ENCODE results near the gene MEN1.

The MEN1 gene

DNA sequence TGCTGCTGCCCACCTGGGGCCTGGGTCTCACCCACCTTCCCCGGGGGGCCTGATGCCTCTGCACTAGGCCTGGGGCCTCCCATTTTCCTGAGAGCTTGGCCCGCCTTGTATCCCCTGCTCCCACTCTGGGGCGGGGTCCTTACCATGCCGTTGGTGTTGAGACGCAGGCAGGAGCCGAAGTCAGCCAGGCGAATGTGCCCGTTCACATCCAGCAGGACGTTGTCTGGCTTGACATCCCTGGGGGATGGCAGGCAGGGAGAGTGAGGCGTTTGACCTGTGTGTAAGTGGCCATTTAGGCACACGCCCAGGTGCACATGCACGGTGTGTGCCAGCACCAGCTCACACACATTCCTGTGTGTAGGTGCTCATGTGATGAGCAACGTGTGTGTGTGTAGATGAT, 29.0 kb upstream of the MEN1 start:
- Mint-ChIP-seq H3K9me3 (no peaks in the 10 kb centered on the region), H3K36me3 (no peaks in the 10 kb centered on the region), H3K27ac (no peak overlapping the region), H3K27me3 (no peaks in the 10 kb centered on the region), H3K4me3 (no peak overlapping the region), H3K4me1 (peaks cover 20% of the 10 kb centered on the region)
- no peak for ATAC-seq

DNA sequence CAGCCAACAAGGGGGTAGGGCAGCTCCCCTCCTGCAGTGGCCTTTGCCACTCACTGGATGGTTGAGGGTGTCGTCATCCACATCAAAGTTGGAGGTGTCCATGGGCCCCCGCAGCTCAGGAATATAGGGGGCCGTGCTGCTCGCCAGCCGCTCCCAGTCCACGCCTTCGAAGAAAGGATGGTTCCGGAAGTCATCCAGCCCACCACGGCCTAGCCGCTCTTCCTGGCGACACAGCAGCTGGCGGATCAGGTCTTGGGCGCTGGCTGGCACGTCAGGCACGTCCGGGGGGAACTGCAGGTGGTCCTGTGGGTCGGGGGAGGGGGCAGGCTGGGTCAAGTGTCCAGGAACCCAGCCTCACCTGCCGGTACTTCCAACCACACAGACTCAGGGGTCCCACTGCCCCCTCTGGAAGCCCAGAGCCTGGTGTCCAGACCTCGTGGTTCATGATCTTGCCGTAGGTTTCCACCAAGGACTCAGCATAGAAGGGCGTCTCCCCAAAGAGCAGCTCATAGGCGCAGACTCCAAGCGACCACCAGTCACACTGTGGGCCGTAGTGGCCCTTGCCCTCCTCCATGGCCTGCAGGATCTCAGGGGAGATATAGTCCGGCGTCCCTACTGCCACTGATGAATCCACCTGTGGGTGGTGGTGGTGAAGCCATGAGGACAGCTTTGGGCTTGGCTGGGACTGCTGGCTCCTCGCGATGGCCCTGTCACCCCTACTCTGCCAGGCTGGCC, 28.4 kb upstream of the MEN1 start:
- H3K27ac Mint-ChIP-seq = no peak overlapping the region
- no peak for ATAC-seq
- H3K36me3 Mint-ChIP-seq = no peaks in the 10 kb centered on the region
- H3K9me3 Mint-ChIP-seq = no peaks in the 10 kb centered on the region
- H3K4me3 Mint-ChIP-seq = no peak overlapping the region
- H3K27me3 Mint-ChIP-seq = no peaks in the 10 kb centered on the region
- H3K4me1 Mint-ChIP-seq = peaks cover 15% of the 10 kb centered on the region

DNA sequence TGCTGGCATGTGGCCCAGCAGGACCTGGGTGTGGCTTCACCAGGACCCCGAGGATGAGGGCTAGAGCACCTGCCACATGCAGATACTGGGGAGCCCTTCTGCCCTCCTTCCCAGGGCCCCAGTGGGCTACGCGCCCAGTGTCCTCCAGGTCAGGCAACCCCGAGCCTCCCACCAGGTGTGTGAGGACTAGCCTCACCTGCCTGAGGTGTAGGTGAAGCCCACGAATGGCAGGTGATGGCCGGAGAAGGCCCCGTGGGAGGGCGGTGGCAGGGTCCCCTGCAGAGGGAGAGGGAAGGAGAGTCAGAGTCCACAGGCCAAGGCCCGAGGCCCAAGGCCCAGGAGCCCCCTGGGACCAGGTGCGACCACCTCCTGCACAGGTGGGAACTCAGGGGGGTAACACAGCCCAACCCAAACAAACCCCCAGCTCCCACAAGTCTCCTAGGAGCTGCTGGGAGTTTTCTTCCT, 27.6 kb upstream of the MEN1 start:
- H3K27ac Mint-ChIP-seq = no peak overlapping the region
- no peak for ATAC-seq
- no peaks in the 10 kb centered on the region for H3K36me3 Mint-ChIP-seq
- peaks cover 7% of the 10 kb centered on the region for H3K4me1 Mint-ChIP-seq
- H3K27me3 Mint-ChIP-seq = no peaks in the 10 kb centered on the region
- no peaks in the 10 kb centered on the region for H3K9me3 Mint-ChIP-seq
- H3K4me3 Mint-ChIP-seq = no peak overlapping the region

DNA sequence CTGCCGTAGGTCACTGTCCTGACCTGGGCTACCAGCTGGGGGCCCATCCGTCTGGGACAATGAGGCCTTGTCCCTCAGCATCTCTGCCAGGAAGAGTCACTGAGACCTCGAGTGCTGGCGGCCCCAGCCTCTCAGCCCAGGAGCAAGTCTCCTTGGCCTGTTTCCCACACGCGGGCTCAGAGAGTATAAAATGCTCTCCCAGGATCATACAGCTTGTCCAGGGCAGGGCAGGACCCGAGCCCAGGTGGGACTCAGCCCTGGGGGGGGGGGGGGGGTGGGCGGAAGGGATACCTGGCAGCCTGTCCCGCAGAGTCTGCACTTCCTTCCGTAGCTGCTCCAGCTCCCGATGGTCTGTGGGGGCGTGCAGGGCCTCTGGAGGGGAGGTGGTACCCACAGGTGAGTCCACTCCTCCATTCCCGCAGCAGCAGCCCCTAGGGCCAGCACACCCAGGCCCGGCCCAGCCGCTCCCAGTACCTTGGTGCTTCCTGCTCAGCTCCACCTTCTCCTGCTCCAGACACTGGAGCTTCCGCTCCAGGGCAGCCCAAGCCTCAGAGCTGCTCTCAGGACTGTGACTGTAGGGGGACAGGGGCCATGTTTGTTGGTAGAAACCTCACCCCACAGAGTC, 26.2 kb upstream of the MEN1 start:
- Mint-ChIP-seq H3K27ac (no peak overlapping the region), H3K36me3 (peaks cover 6% of the 10 kb centered on the region), H3K27me3 (no peaks in the 10 kb centered on the region), H3K4me1 (peaks cover 5% of the 10 kb centered on the region), H3K4me3 (no peak overlapping the region), H3K9me3 (no peaks in the 10 kb centered on the region)
- ATAC-seq = no peak

DNA sequence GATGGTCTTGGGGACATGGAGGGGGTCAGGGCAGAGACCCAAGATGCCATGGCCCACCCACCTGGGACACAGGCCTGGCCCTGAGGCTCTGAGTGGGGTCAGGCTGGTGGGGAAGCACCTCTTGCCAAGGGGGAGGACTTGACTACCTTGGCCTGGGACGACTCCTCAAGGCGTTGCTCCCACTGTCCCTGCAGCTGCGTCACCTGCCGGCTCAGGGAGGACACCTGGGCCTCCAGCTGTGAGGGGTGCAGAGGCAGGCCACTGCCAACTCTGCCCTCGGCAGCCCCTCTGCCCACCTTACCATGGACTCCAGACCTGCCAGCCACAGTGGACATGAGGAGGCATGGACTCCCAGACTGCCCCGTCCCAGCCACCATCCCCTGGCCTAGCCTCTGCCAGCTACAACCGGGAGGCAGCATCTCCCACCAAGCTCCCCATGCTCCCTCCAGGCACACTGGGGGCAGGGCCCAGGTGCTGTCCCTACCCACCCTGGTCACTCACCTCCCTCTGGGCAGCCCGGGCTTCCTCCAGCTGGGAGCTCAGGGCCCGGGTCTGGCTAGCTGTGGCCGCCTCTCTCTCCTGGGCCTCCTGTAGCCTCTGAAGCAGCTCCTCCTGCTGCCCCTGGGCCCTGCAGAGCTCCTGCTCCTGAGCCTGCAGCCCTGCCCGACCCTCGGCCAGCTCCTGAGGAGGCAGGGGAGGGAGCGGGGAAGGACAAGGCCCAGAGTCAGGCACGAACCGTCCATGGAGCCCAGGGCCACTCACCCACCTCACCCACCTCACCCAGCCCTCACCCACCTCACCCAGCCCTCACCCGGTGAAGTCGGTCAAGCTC, 25.5 kb upstream of the MEN1 start:
- Mint-ChIP-seq H3K9me3 (no peaks in the 10 kb centered on the region), H3K27ac (no peak overlapping the region), H3K27me3 (no peaks in the 10 kb centered on the region), H3K4me1 (peaks cover 5% of the 10 kb centered on the region), H3K36me3 (peaks cover 6% of the 10 kb centered on the region), H3K4me3 (no peak overlapping the region)
- no peak for ATAC-seq

DNA sequence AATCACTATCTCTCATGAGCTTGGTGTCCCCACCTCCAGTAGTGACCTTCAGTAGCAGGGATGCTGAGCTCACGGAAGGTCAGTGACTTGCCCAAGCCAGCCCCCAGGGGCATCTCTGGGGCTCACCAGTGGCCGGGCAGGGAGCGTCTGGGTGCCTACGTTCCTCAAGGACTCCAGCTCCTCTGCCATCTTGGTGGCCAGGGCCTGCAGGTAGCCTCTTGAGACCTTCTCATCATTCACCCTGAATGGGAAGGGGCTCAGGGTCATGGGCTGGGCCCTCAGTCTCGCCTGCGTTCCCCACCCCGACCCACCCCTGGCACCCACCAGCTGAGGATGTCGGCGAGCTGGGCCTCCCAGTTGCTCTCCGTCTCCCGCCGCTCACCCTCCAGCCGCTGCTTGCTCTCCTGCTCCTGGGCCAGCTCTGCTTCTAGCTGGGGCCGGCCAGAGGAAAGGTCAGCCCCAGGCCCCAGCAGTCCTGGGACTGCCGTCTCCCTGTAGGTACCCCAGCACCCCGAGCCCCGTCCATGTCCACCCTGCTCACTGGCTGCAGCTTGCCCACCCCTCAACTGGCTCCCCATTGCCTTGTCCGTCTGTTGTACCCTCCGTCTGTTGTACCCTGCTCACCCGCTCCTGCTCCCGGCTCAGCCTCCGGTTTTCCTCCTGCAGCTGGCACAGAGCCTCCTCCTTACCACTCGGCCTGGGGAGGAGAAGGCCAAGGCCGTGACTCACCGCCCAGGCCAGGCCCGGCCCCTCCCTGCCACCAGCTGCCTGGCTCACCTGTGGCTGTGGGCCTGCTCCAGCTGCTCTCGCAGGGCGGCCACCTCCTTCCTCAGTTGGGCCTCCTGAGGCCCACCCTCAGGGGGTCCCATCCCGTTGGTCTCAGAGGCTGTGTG, 24.6 kb upstream of the MEN1 start:
- peaks cover 6% of the 10 kb centered on the region for H3K36me3 Mint-ChIP-seq
- H3K4me3 Mint-ChIP-seq = no peak overlapping the region
- H3K27me3 Mint-ChIP-seq = no peaks in the 10 kb centered on the region
- H3K4me1 Mint-ChIP-seq = peaks cover 5% of the 10 kb centered on the region
- no peak overlapping the region for H3K27ac Mint-ChIP-seq
- H3K9me3 Mint-ChIP-seq = no peaks in the 10 kb centered on the region
- no peak for ATAC-seq

DNA sequence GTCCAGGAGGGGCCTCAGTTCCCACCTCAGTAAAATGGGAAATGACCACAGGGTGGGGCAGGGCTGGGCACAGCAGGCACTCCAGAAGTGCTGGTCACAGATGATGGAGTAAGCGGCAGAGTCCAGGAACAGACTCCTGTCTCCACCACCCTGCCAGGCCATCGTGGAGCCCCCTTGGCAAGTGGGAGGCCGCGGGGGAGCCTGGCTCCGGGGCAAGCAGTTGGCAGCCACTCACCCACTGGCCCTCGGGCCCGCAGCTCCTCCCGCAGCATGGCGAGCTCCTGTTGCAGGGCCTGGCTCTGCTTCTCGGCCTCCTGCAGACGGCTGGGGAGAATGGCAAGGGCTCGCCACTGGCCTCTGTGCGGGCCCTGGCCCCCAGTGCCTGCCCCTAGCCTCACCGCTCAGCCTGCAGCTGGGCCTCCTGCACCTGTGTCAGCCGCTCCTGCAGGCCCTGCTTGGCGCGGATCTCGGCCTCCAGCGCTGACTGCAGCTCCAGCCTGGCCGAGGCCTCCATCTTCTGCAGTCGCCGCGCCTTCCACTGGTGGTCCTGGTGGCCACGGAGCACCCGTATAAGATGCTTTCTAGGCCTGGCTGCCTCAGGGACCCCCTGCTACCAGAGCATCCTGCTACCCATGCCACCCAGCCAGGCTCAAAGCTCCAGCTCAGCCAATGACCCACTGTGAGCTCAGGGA, 23.8 kb upstream of the MEN1 start:
- no peaks in the 10 kb centered on the region for H3K27me3 Mint-ChIP-seq
- peaks cover 8% of the 10 kb centered on the region for H3K36me3 Mint-ChIP-seq
- ATAC-seq = no peak
- no peaks in the 10 kb centered on the region for H3K9me3 Mint-ChIP-seq
- peaks cover 5% of the 10 kb centered on the region for H3K4me1 Mint-ChIP-seq
- H3K27ac Mint-ChIP-seq = no peak overlapping the region
- H3K4me3 Mint-ChIP-seq = no peak overlapping the region

GRCh38 chr11:64833509-64833908, 23.2 kb upstream of the MEN1 start:
- no peak for ATAC-seq
- H3K9me3 Mint-ChIP-seq = no peaks in the 10 kb centered on the region
- no peak overlapping the region for H3K27ac Mint-ChIP-seq
- H3K27me3 Mint-ChIP-seq = no peaks in the 10 kb centered on the region
- peaks cover 5% of the 10 kb centered on the region for H3K4me1 Mint-ChIP-seq
- H3K36me3 Mint-ChIP-seq = peaks cover 12% of the 10 kb centered on the region
- no peak overlapping the region for H3K4me3 Mint-ChIP-seq

- Mint-ChIP-seq H3K27me3 (no peaks in the 10 kb centered on the region), H3K9me3 (no peaks in the 10 kb centered on the region), H3K27ac (no peak overlapping the region), H3K4me1 (peaks cover 5% of the 10 kb centered on the region), H3K36me3 (peaks cover 12% of the 10 kb centered on the region), H3K4me3 (no peak overlapping the region)
- ATAC-seq = no peak
Measured at GRCh38 chr11:64833198-64833502, 22.8 kb upstream of the MEN1 start.

GRCh38 chr11:64832467-64833197, 22.3 kb upstream of the MEN1 start:
- Mint-ChIP-seq H3K27me3 (no peaks in the 10 kb centered on the region), H3K36me3 (peaks cover 17% of the 10 kb centered on the region), H3K4me1 (peaks cover 5% of the 10 kb centered on the region), H3K9me3 (no peaks in the 10 kb centered on the region), H3K27ac (no peak overlapping the region), H3K4me3 (no peak overlapping the region)
- ATAC-seq = no peak

GRCh38 chr11:64831411-64831891, 21.1 kb upstream of the MEN1 start:
- no peak for ATAC-seq
- Mint-ChIP-seq H3K4me3 (no peak overlapping the region), H3K36me3 (peaks cover 23% of the 10 kb centered on the region), H3K9me3 (no peaks in the 10 kb centered on the region), H3K27me3 (no peaks in the 10 kb centered on the region), H3K27ac (no peak overlapping the region), H3K4me1 (no peaks in the 10 kb centered on the region)

DNA sequence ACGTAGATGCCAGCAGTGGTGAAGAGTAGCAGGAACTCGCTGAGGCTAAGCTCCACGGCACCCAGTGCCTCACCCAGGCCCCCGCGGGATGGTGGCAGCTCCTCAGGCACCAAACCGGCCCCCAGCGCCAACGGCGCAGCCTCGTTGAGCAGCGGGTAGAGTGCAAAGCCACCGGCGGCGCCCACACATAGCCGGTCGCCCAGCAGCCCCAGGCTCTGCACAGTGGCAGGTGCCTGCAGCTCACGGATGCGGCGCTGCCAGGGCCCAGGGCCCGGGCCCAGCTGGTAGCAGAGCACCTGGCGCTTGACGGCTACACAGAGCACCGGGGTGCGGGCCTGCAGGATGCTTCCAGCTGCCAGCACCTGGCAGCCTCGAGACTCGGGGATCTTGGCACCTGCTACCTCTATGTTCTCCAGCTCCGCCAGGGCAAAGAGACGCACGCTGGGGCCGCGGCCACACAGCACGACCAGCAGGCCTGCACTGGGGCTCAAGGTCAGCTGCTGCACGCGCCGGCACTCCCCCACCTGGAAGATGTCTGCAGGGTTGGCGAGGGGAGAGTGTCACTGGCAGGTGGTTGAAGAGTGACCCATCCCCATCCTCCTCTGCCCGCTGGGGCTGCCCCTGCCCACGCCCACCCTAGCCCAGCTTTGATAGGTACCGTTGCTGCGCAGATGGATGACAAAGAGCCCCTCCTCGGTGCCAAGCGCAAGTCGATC, 19.3 kb upstream of the MEN1 start:
- Mint-ChIP-seq H3K27ac (no peak overlapping the region), H3K4me1 (no peaks in the 10 kb centered on the region), H3K9me3 (no peaks in the 10 kb centered on the region), H3K27me3 (no peaks in the 10 kb centered on the region), H3K36me3 (peaks cover 27% of the 10 kb centered on the region), H3K4me3 (no peak overlapping the region)
- ATAC-seq = no peak

GRCh38 chr11:64827451-64827839, 17.1 kb upstream of the MEN1 start:
- Mint-ChIP-seq H3K36me3 (peaks cover 27% of the 10 kb centered on the region), H3K4me1 (no peaks in the 10 kb centered on the region), H3K27me3 (no peaks in the 10 kb centered on the region), H3K27ac (no peak overlapping the region), H3K9me3 (no peaks in the 10 kb centered on the region), H3K4me3 (no peak overlapping the region)
- no peak for ATAC-seq

Data from stimulated activated memory B cell treated with anti-CD40 and anti-IgM and Interleukin-4, amounts not matched to agents 10 μg/mL and 1 μg/mL and 100 μg/mL, for 72 hours (primary cell).